Measurements from ENCODE around the gene C17orf113. TPM values are rescaled to one million over a fixed set of nuclear protein-coding genes. Genes with fewer than 3 reads are reported as not detected.
A peak's percentile ranks its signal among the peaks of the same experiment; 100 is the strongest.

C17orf113 gene
- total RNA-seq, 1 experiment from 2014 or later = 0.40 TPM

- in situ Hi-C loops (cut with HindIII; ENCODE audit: low pct_unique_long_range_greater_than_20kb, low sequenced_read_pairs) = no loop called here
- no peak for DNase-seq (ENCODE audit: low read depth, low spot score)
Observed at GRCh38 chr17:42005166-42005565, 45.2 kb downstream of the C17orf113 start.

GRCh38 chr17:42002792-42003301, 47.6 kb downstream of the C17orf113 start:
- DNase-seq (ENCODE audit: low read depth, low spot score) = no peak
- in situ Hi-C loops (cut with HindIII; ENCODE audit: low pct_unique_long_range_greater_than_20kb, low sequenced_read_pairs) = no loop called here

GRCh38 chr17:42002175-42002791, 48.1 kb downstream of the C17orf113 start:
- in situ Hi-C loops (cut with HindIII; ENCODE audit: low pct_unique_long_range_greater_than_20kb, low sequenced_read_pairs) = no loop called here
- DNase-seq (ENCODE audit: low read depth, low spot score) = no peak

- no peak for DNase-seq (ENCODE audit: low read depth, low spot score)
- in situ Hi-C loops (cut with HindIII; ENCODE audit: low pct_unique_long_range_greater_than_20kb, low sequenced_read_pairs) = no loop called here
Observed at GRCh38 chr17:42001729-42002128, 48.7 kb downstream of the C17orf113 start.

GRCh38 chr17:42000413-42001133, 49.8 kb downstream of the C17orf113 start:
- in situ Hi-C loops (cut with HindIII; ENCODE audit: low pct_unique_long_range_greater_than_20kb, low sequenced_read_pairs) = no loop called here
- DNase-seq (ENCODE audit: low read depth, low spot score) = no peak

- DNase-seq (ENCODE audit: low read depth, low spot score) = no peak
- in situ Hi-C loops (cut with HindIII; ENCODE audit: low pct_unique_long_range_greater_than_20kb, low sequenced_read_pairs) = no loop called here
Observed at GRCh38 chr17:41998497-41998896, 51.9 kb downstream of the C17orf113 start.

GRCh38 chr17:41996855-41997164, 53.6 kb downstream of the C17orf113 start:
- in situ Hi-C loops (cut with HindIII; ENCODE audit: low pct_unique_long_range_greater_than_20kb, low sequenced_read_pairs) = no loop called here
- DNase-seq (ENCODE audit: low read depth, low spot score) = no peak

- in situ Hi-C loops (cut with HindIII; ENCODE audit: low pct_unique_long_range_greater_than_20kb, low sequenced_read_pairs) = no loop called here
Observed at GRCh38 chr17:41992576-41992975, 57.8 kb downstream of the C17orf113 start.

GRCh38 chr17:41989702-41990419, 60.5 kb downstream of the C17orf113 start:
- no peak for DNase-seq (ENCODE audit: low read depth, low spot score)
- in situ Hi-C loops (cut with HindIII; ENCODE audit: low pct_unique_long_range_greater_than_20kb, low sequenced_read_pairs) = no loop called here

More at GRCh38 chr17:41992576-41992975, 57.8 kb downstream of the C17orf113 start:
- DNase-seq (ENCODE audit: low read depth, low spot score) = peak; percentile 52

- in situ Hi-C loops (cut with HindIII; ENCODE audit: low pct_unique_long_range_greater_than_20kb, low sequenced_read_pairs) = no loop called here
- no peak for DNase-seq (ENCODE audit: low read depth, low spot score)
Observed at GRCh38 chr17:41988418-41988817, 62.0 kb downstream of the C17orf113 start.

Other genes starting within 250 kb of the C17orf113 start
- 29.9 and 31.2 TPM in 2 replicates for gene P3H4, start 238.7 kb downstream of the C17orf113 start, total RNA-seq (2014; rRNA removed; shearing (Covaris generic))
- gene FKBP10, start 237.6 kb downstream of the C17orf113 start, total RNA-seq (2014; rRNA removed; shearing (Covaris generic)) = 236 and 244 TPM in 2 replicates
- gene NT5C3B, start 214.4 kb downstream of the C17orf113 start, total RNA-seq (2014; rRNA removed; shearing (Covaris generic)) = 86.3 and 92.7 TPM in 2 replicates
- gene KLHL10, start 212.8 kb downstream of the C17orf113 start, total RNA-seq (2014; rRNA removed; shearing (Covaris generic)) = not detected in 2 replicates
- 18.5 and 19.7 TPM in 2 replicates for gene KLHL11, start 185.2 kb downstream of the C17orf113 start, total RNA-seq (2014; rRNA removed; shearing (Covaris generic))
- gene ACLY, start 131.7 kb downstream of the C17orf113 start, total RNA-seq (2014; rRNA removed; shearing (Covaris generic)) = 112 and 113 TPM in 2 replicates
- 0.98 and 1.3 TPM in 2 replicates for gene ODAD4, start 120.0 kb downstream of the C17orf113 start, total RNA-seq (2014; rRNA removed; shearing (Covaris generic))
- gene CNP, start 83.8 kb downstream of the C17orf113 start, total RNA-seq (2014; rRNA removed; shearing (Covaris generic)) = 103 and 104 TPM in 2 replicates
- gene DNAJC7, start 33.2 kb downstream of the C17orf113 start, total RNA-seq (2014; rRNA removed; shearing (Covaris generic)) = 81.1 and 85.9 TPM in 2 replicates
- 25.8 and 32.6 TPM in 2 replicates for gene NKIRAS2, start 30.5 kb downstream of the C17orf113 start, total RNA-seq (2014; rRNA removed; shearing (Covaris generic))
- gene ZNF385C, start 47.9 kb upstream of the C17orf113 start, total RNA-seq (2014; rRNA removed; shearing (Covaris generic)) = 0.19 and 0.45 TPM in 2 replicates
- 5.8 and 7.0 TPM in 2 replicates for gene DHX58, start 62.1 kb upstream of the C17orf113 start, total RNA-seq (2014; rRNA removed; shearing (Covaris generic))
- gene KAT2A, start 70.8 kb upstream of the C17orf113 start, total RNA-seq (2014; rRNA removed; shearing (Covaris generic)) = 12.9 and 14.7 TPM in 2 replicates
- not detected in 2 replicates for gene HSPB9, start 72.2 kb upstream of the C17orf113 start, total RNA-seq (2014; rRNA removed; shearing (Covaris generic))
- gene RAB5C, start 104.4 kb upstream of the C17orf113 start, total RNA-seq (2014; rRNA removed; shearing (Covaris generic)) = 166 and 195 TPM in 2 replicates
- gene KCNH4, start 130.5 kb upstream of the C17orf113 start, total RNA-seq (2014; rRNA removed; shearing (Covaris generic)) = 0.18 and 0.24 TPM in 2 replicates
- gene HCRT, start 134.9 kb upstream of the C17orf113 start, total RNA-seq (2014; rRNA removed; shearing (Covaris generic)) = not detected in 2 replicates
- gene GHDC, start 143.9 kb upstream of the C17orf113 start, total RNA-seq (2014; rRNA removed; shearing (Covaris generic)) = 24.7 and 28.4 TPM in 2 replicates
- gene STAT5B, start 225.8 kb upstream of the C17orf113 start, total RNA-seq (2014; rRNA removed; shearing (Covaris generic)) = 33.4 and 37.2 TPM in 2 replicates
- 2.9 and 3.5 TPM in 2 replicates for gene STAT5A, start 237.9 kb upstream of the C17orf113 start, total RNA-seq (2014; rRNA removed; shearing (Covaris generic))